ENCODE measurements around the gene SLC5A11. TPM values are rescaled to one million over a fixed set of nuclear protein-coding genes. Genes with fewer than 3 reads are reported as not detected.

Gene SLC5A11
- polyA plus RNA-seq, 1 donor = 5.6 TPM

DNA sequence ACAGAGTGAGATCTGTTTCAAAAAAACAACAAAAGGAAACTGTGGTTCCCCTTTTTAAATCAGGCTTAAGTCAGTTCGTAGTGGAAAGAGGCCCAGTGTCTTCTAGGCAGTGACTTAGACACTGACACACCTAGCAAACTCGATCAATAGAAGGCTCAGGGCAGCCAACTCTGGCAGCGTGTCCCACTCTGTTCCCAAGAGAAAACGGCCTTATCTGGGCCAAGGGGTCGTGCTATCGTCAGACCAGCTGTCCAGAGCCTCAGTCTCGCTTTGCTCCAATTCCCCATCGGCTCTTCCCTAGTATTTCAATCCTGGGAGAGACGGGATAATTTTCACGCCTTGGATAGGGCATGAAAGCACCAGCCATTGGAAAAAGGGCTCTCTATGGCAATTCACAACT, 72.9 kb downstream of the SLC5A11 start:
- no peak for DNase-seq

DNA sequence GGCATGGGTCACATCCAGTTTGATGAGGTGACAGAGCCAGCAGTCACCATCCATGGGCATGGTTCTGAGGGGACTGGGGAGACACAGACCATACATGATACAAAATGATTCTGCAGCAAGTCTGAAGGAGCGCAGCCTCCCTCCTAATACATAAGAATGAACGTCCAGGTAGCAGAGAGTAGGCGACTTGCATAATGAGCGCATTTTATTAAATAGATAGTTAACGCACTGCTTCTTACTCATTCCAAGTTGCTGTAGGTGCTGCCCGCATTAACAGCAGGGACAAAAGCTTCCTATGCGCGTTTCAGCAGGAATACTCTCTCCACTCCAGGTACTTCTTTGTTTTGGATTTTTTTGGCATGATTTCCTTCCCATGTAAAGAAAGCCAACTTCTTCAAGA, 73.8 kb downstream of the SLC5A11 start:
- no peak for DNase-seq

DNA sequence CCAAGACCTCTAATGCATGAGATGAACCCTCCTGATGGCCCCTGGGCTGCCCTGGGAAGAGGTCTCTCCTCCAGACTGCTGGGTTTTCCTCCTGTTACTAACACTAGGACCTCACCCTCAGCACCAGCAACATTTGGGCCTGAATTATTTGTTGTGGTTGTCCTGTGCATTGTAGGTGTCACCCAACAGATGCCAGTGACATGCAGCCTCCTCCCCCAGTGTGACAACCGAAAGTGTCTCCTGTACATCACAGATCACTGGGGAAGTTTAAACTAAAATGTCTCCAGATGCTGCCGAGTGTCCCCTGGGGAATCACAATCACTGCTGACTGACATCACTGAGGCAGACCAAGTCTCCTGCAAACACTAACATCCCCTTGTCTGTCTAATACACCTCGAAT, 74.8 kb downstream of the SLC5A11 start:
- no peak for DNase-seq

DNA sequence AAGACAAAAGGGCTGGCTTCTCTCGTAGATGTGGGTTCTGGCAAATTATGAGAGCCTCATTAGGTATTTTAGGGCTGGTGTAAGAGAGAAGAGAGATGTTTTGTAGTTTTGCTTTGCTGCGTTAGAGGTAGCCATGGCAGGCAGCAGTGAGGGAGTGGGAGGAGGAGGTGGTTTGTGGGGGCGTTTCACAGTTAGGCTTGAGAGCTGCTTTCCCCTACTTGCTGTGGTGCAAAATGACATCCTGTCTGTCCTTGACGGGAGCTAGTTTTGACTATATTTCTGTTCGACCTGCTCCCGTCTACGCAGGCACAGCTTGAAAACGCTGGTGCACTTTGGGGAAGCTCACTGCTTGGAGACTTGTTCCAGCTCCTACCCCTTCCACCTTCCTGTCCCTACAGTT, 75.5 kb downstream of the SLC5A11 start:
- DNase-seq = no peak

DNA sequence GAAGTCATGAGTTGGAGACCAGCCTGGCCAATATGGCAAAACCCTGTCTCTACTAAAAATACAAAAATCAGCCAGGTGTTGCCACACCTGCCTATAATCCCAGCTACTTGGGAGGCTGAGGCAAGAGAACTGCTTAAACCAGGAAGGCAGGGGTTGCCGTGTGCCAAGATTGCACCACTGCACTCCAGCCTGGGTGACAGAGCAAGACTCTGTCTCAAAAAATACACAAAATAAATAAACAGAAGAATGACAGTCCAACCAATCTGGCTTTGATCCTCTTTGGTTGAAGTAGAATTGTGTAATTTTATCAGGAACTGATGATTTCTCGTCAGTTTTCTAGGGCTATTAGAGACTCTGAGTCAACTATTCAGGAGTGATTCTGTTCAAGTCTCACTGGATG, 79.4 kb downstream of the SLC5A11 start:
- DNase-seq = no peak

DNA sequence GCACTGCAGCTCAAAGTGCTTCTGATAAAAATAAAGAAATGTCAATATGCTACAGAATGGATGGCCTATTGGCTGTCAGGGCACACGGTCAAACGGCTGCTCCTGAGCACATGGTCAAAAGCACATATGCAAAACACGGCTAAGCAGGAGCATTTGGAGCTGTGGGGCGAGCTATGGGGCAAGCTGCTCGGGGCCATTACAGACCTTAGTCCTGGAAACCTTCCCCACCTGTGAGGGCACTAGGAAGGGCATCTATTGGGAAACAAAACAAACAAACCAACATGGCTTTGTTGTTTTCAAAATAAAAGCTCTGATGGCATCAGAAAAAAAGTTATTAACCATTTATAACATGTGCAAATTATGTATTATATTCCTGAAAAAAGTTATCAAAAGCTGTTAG, 83.6 kb downstream of the SLC5A11 start:
- no peak for DNase-seq

DNA sequence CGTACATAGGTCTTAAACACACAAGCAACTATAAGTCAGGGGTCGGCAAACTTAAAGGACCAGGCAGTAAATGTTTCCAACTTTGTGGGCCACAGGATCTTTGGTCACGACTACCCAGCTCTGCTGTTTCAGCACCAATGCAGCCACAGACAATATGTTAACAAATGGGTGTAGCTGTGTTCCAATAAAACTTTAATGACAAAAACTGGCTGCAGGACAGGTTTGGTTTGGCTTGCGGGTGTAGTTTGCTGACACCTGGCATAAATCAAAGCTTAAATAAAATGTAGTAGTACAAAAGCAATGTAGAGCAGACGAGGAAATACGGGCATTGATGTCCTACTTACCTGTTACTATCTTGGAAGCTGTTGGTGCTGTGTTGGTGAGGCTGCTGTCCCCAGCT, 84.7 kb downstream of the SLC5A11 start:
- DNase-seq = no peak

DNA sequence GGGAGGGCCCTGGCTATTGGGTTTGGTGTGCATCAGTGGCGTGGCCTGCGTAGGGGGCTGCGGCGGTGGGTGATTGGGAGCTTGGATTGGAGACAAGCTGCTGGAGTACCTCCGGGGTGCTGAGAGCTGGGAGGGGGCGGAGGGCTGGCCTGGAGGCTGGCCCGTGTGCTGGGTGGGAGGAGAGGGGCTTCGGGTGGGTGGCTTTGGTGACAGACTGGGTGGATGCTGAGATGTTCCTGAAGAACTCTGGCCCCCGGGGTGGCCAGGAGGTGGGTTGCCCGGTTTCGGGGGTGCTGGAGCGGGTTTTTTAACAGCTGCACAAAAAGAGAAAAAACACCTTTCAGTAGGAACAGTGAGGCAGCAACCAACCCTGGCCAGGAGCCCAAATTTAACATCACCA, 85.3 kb downstream of the SLC5A11 start:
- DNase-seq = no peak

DNA sequence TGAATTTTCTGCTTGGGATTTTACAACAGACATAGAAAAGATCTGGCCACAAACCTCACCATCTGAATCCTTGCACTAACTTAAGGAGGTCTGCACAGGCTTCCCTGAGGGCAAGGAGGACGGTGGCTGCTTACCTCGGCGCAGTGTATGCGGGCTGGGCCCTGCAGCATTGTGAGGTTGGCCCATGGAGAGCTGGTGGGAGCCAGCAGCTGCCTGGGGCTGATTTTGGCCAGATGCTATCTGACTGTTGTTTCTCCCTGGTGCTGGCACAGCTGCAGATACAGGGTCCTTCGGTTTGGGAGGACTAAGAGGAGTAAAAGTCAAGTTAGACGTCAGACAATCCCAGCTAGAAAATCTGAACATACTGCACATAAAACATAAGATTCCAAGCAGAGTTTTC, 89.6 kb downstream of the SLC5A11 start:
- DNase-seq = no peak

DNA sequence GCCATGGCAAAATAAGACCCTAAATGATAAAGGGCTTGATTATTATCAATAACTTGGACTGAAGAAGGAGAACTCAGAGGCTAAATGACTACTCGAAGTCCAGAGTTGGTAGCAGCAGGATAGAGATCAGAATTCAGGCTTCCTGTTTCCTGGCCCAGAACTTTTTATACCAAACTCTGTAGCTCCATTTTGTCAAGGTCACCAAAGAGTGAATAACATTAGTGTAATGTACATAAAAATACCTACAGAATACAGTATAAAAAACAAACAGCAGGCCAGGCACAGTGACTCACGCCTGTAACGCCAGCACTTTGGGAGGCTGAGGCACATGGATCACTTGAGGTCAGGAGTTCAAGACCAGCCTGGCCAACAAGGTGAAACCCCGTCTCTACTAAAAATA, 90.4 kb downstream of the SLC5A11 start:
- DNase-seq = no peak

DNA sequence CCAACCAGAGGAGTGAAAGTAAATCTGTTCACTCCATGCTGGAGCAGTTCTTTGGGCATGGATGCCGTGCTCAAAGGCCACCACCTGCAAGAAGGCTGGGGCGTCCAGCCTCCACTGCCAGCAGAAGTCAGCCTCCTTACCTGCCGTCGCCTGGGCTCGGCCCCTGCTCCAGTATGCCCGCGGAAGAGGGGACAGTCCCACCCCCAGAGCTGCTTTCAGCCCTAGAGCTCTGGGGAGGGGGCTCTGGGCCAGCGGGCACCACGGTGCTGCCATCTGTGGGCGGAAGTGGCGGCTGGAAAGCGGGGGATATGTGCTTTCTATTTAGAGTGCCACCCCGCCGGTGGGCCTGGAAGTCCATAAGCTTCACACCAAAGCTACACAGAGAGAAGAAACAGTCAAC, 93.5 kb downstream of the SLC5A11 start:
- DNase-seq = no peak

DNA sequence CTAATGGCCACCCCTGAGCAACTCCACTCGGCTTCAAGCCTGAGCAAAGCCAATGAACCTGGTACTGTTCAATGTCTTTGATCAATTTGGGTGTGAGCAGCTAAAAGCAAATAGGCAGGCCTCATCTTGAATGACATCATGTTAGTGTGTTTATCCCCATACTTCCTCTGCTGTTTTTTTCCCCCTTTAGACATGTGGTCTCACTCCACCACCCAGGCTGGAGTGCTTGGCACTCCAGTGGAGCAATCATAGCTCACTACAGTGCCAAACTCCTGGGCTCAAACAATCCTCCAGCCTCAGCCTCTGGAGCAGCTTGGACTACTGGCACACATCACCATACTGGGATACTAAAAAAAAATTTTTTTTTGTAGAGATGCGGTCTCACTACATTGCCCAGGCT, 94.0 kb downstream of the SLC5A11 start:
- no peak for DNase-seq

DNA sequence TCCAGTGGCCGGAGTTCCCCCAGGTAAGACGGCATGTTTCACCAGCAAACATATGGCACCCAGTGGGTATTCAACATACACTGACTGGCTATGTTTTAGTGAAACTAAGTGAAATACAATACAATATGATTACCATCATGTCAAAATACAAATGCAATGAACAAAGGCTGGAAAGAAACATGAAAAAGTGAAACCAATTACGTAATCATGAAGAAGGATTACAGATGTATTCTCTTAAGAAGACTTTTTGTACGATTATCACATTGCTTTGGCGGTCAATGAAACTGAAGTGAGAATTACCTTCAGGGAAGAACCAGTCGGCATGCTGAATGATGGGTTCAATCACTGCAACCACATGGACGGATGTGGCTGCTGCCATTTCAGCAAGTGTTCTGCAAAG, 97.7 kb downstream of the SLC5A11 start:
- DNase-seq = no peak

DNA sequence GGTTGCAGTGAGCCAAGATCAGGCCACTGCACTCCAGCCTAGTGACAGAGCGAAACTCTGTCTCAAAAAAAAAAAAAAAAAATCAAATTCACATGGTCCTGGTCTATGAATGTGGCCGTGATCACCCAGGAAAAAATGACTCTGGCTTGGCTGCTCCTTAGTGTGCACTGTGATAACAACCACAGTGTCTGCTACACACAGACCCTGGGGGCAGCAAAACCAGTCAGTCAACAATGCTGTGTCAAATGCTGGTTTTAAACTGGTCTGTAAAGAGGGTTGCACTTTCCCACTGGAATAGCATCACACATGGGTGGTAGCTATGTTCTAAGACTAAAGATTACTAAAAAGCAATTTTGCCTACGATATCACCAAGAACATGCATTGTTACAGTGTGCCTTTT, 98.4 kb downstream of the SLC5A11 start:
- DNase-seq = no peak

DNA sequence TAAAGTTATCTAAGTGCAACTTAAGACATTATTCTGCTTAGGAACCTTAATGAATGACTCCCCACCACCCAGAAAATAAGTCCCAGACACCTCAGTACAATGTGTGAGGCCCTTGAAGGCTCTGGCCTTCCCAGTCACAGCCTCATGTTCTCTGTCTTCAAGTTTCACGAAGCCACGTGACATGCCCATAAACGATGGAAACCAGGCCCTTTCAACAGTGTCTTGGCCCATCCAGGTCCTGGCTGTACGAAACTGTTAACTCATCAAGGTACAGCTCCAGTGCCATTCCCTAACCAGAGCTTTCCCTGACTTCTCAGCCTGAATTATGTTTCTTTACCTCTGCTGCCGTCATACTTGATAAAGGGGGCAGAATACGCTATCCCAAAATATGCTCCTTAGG, 100.4 kb downstream of the SLC5A11 start:
- DNase-seq = no peak

DNA sequence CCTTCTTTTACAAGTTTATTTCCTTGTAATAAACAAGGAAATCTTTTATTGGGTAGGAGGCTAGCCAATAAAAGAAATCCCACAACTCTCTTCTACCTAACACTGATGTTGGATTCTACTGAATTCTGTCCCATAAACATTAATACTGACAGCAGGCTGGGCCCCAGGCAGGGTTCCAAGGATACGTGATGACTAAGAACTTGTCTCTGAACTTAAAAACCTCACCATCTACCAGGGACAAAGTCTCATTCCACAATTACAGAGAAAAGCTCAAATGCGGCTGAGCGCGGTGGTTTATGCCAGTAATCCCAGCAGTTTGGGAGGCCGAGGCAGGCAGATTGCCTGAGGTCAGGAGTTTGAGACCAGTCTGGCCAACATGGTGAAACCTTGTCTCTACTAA, 104.5 kb downstream of the SLC5A11 start:
- no peak for DNase-seq

DNA sequence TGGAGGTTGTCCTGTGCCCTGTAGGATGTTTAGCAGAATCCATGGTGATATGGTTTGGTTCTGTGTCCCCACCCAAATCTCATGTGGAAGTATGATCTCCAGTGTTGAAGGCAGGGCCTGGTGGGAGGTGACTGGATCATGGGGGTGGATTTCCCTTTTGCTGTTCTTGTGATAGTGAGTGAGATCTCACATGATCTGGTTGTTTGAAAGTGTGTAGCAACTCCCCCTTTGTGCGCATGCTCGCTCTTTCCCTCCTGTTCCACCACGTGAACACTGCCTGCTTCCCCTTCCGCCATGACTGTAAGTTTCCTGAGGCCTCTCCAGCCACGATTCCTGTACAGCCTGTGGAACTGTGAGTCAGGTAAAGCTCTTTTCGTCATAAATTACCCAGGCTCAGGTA, 107.5 kb downstream of the SLC5A11 start:
- no peak for DNase-seq

DNA sequence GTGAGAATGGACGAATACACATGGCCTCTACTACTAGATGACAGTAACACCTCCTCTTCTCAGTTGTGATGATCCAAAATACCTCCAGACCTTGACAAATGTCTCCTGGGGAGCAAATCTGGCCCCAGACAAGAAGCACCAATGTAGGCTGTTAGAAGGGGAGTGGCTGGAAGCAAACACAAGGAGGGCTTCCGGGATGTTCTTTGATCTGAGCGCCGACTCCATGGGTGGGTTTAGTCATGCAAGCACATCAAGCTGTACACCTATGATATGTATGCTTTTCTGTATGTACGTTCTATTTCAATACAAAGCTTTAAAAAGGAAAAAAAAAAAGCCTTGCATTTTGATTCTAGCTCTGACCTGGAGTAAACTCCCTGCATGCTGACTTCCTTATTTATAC, 108.0 kb downstream of the SLC5A11 start:
- no peak for DNase-seq

DNA sequence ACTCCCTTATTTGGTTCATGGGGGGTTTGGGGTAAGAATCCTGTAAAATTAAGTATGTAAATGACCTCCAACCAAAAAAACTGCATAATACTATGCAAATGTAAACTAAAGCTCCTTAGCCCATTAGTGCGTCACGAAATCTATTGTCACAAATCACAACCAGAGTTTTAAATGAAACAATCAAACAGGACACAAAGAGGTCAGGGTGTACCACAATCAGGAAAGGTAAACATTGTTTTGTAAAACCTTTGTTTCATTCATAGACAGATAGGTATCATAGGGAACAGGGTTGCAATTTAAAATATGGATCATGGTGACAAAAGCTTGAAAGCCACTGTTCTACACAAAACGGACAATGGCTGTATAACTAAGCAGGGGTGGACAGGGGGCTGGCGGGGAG, 108.4 kb downstream of the SLC5A11 start:
- DNase-seq = no peak

DNA sequence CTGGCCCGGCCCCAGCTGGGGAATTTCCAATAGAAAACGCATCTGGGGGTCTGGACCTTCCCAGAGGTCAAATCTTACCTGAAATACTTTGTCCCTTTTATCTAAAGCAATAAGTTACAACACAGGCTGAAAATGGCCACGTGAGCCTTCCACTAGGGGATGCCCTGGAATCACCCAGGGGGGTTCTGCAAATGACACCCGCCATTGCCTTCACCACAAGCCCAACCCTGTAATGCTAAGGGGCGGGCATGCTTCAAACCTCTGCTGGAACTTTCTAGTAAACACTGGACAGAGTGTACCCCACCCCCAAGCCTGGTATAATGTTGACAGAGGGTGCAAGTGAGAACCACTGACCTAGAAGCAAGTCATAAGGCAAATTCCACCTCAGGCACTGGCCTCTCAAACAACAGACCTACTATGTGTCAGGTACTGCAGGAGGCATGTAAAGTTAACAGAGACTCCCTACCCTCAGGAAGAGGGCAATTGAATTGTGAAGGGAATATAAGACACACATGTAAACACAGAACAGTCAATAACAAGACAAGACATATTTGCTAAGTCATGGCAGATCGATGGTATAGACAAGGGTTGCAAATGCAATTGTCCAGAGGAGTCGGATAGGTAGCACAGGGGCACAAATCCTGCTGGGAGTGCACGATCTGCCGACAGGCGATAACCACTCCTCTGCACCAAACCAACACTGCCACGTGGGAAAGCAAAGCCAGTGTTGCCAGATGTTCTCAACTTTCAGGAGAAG, 110.4 kb downstream of the SLC5A11 start:
- no peak for DNase-seq

DNA sequence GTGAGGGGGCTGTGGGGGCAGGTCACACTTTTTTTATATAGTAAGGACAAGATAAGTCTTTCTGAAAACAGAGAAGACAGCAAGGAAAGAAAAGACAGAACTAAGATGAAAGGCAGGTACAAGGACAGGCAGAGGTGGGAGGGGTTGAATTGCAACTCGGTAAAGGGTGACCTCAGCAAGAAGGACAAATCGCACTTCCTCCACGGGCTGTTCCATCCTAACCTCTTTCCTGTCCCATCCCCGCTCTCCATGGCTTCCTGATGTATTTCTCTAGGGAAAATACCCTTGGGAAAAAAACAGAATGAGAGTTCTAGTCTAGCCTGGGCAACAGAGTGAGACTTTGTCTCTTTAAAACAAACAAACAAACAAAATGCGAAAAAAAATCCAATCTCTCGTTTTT, 112.1 kb downstream of the SLC5A11 start:
- DNase-seq = no peak
